ENCODE data around the gene RFX5.
A peak's percentile ranks its signal among the peaks of the same experiment; 100 is the strongest.
"Not testable (repeated sequence)": the region's sequence is repeated elsewhere in the genome, so short reads cannot be mapped to it uniquely, and the experiment has no call there.

RFX5 gene

DNA sequence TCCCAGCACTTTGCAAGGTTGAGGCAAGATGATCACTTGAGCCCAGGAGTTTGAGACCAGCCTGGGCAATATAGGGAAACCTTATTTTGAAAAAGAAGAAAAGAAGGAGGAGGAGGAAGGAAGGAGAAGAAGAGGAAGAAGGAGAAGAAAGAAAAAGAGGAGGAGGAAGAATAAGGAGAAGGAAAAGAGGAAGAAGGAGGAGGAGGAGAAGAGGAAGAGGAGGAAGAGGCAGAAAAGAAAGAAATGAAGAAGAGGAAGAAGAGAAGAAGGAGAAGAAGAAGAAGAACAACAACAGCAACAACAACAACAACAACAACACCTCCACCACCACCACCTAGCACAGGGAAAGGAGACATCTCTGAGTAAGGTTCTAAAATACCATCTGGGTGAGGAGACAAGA lies 14.8 kb upstream of the RFX5 start:
- DNase-seq, result no peak

- no peak for DNase-seq
Observed at GRCh38 chr1:151356696-151357095, 9.6 kb upstream of the RFX5 start.

DNA sequence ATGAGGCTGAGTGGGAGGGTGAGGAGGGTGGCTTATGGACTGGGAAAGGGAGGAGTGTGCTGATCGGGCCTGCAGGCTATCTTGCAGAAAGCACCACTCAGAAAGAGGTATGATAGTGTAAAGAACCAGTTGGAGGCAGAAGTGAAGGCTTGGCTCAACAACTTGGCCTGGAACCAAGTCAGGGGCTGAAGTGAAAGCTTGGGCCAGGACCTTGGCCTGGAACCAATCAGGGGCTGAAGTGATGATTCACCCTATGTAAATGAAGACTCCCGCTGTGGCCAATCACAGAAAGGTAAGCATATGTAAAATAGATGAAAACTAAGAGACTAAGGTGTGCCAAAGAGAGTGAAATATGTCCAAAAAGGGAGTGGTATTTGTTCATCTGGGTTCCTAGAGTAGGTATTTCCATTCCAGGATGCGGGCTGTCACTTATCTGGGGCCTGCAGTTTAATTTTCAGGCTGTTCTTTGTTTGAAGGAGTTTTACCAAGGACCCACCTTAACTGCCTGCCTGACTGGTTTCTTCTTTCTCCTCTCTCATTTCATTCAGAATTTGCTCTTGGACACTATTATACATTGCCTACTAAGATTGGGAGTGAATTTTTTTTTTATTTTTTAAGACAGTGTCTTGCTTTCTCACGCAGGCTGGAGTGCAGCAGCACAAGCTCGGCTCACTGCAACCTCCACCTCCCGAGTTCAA lies 5.1 kb upstream of the RFX5 start:
- DNase-seq, result no peak

- not testable (repeated sequence) for DNase-seq
Observed at GRCh38 chr1:151350323-151350722, 3.3 kb upstream of the RFX5 start.

DNA sequence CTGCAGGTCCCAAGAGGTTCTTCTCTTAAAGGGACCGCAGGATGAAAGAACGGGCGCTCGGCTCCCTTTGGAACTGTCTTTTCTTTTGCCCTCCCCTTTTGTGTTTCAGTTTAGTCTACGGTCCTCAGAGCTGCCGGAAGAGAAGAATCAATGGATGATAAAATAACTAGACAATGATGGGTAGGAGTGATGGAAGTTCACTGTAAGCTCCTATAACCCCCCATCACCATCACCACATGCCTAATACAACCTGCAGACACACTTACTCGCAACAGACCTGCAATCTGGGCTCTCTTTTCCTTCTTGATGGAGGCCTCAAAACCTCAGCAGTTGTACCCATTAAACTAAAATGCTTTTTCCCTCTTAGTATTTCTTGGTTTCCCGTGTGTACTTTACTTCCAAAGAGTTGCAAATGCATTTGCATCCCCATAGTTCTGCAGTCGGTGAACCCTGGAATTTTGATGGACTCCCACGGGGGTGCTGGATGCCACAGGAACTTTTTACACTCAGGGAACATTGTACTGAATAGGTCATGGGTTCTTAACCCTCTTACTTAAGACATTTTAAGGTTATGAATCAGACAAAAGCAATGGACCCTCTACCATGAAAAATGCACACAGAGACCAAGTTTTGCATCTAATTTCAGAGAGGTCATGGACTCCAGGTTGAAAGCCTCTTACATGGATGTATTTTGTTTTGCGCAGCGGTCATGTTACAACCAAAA lies 633 bp upstream of the RFX5 start:
- no peak for DNase-seq

DNA sequence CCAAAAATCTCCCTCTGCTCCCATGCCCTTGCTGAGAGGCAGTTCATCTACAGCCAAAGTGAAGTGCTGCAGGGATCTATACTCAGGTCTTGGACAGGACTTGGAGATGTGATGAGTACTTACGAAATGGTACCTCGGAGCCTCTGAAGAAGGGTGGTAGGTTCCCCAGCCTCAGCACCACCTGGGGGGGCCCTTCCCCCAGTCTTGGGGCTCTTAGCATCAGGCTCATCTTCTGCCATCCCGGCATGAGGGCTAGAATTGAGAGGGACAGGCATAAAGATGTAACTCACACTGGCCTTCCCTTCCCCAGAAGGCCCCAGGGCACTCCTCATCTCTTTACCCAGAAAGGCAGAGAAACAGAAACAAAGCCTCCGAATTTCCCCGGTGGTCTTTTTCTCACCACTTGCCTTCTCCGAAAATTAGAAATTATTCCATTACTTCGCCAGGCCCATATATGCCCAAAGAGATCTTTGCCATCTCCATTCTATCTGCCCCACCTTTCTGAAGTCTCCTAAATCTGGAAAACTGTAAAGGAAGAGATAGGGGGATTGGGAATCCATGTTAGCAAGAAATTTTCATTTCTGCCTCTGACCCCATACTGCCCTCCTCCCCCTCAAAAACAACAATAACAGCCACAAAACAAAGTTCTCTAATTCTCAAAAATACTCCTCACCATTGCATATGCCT lies 827 bp downstream of the RFX5 start:
- peak in 1 of 2 donors; percentile 35 for DNase-seq

- DNase-seq, result no peak
Observed at GRCh38 chr1:151344291-151344690, 2.8 kb downstream of the RFX5 start.

GRCh38 chr1:151343587-151343986 lies 3.5 kb downstream of the RFX5 start:
- no peak for DNase-seq

GRCh38 chr1:151342569-151342968 lies 4.5 kb downstream of the RFX5 start:
- no peak for DNase-seq

GRCh38 chr1:151342021-151342420 lies 5.0 kb downstream of the RFX5 start:
- no peak for DNase-seq

DNA sequence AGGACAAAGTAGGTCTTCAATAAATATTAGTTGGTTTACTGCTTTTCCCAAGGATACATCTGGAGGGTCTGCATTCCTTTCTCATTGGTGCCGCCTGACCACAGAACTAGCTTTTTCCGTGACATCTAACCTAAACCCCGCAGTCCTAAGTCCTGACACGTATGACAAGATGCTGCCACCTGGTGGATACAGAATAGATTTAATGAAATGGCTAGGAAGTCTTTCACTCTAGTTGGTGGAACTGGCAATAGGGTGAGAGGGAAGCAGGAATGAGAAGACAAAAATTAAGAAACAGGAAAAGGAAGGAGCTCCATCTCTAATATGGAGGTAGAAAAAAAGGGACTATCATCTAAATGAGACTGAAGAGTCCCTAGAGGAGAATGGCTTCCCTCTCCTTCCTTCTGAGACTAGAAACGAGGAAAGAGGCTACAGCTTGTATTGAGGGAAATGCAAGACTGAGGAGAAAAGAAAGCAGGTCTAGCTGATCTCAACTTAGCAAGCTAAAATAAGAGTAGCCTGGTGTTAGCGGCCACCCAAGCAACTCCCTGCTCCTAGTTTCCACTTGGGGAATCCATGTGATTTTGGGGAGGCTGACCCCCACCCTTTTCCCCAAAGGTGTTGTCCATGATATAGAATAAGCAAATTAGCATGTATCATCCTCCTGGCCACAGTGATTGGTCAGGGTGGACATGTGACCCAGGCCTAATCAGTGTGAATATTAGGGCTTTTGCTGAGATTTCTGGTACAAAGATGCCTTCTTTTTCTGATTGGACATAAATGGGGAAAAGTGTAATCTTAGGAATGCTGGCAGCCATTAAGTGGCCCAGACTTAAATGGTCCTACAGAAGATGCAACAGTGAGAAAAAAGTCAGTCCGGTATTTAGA lies 5.9 kb downstream of the RFX5 start:
- peak; percentile 56 to 83 for DNase-seq

DNA sequence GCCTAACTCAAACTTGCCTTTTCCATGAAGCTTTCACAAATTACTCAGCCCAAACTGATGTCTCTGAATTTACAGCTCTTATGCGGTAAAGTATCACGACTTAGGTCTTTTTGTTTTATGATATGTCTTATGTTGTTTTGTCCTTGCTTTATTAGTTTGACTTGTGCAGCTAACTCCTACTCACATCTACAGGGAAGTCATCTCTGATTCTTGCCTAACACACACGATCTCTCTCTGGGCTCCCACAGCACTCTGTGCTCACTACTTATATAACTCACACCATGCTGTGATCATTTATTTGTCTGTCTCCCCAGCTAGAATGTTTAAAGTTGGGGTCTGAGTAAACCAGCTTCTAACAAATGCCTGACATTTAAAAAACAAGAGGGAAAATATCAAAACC lies 10.5 kb downstream of the RFX5 start:
- DNase-seq, result no peak

- DNase-seq, result no peak
Observed at GRCh38 chr1:151334822-151335221, 12.2 kb downstream of the RFX5 start.

GRCh38 chr1:151327903-151328674 lies 19.0 kb downstream of the RFX5 start:
- DNase-seq, result no peak

- DNase-seq, result peak; percentile 94 to 97
Observed at GRCh38 chr1:151327223-151327902, 19.7 kb downstream of the RFX5 start, which contains the start of gene PI4KB. Gene PI4KB, minus strand, starts transcription at chr1:151327416. Its CDS starts 10,935 bp downstream, at chr1:151316481.

- peak; percentile 69 to 78 for DNase-seq
Observed at GRCh38 chr1:151326619-151327222, 20.3 kb downstream of the RFX5 start.

DNA sequence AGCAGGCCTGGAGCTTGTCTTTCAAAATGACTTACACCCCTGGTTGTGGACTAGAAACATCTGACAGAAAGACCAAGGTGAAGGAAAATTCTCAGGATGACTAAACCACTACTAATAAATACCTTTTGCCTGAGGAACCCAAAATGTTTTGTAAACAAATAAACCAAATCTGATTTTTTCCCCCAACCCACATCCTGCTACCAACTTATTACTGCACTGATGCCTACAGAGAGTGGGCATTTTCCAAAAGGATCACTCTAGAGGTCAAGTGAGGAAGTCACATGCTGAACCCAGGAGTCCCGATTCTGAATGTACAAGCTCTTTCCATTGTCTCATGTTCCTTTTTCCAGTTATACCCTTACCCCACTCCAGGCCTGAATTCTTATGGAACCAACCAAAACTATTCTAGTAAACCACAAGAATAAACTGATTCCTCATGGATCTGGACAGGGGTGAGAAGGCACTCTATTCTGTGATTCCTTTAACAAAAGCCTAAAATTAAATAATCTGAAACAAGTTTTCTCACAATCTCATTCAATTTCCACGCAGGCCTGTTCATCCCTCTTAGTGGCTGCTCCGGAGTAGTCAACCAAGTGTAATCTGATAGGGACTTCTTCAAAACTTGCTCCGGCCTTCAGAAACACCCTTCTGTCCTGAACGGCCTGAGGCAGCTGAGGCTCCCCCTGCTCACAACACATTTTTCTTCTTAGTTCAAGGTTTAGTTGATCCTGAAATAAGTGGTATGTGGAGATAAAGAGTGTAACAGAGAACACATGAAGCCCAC lies 21.2 kb downstream of the RFX5 start:
- no peak for DNase-seq

DNA sequence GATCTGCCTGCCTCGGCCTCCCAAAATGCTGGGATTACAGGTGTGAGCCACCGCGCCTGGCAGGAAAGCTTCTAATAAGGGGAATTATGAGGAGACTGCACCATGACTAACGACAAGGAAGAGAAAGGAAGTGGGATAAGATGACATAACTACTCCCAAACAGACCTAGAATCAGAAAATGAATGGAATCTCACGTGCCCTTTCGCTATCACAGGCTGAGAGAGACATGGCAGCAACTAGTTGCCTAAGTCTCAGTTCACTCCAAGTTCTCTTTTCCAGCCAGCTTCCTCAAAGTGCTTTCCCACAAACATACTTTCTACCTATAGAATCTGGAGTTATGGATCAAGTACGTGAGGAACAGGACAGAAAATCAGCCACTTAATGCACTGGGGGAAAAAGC lies 21.8 kb downstream of the RFX5 start:
- no peak for DNase-seq

- DNase-seq, result no peak
Observed at GRCh38 chr1:151324390-151324930, 22.6 kb downstream of the RFX5 start.

GRCh38 chr1:151318975-151319374 lies 28.1 kb downstream of the RFX5 start:
- DNase-seq, result no peak

Measured in CD4-positive, alpha-beta T cell treated with Interferon alpha-2 for 1 hour (primary cell).